GM18909 (cell line): ENCODE data around the gene P2RX7.

ENCODE experiments used
- ATAC-seq: cut with Tn5 transposase; IDR thresholded peaks from one replicate; pipeline ENCODE4 v1.9.1; 2021; ENCODE audit warnings: mild to moderate bottlenecking; ENCODE audit not compliant: unreplicated experiment, poor library complexity

Gene P2RX7

GRCh38 chr12:121132601-121133481 is at the start of gene P2RX7:
Gene P2RX7, plus strand, starts transcription at chr12:121132876. Its CDS starts 95 bp downstream, at chr12:121132971.
- peak; percentile 31 for ATAC-seq

GRCh38 chr12:121084229-121084628 is 48.4 kb upstream of the P2RX7 start:
- no peak for ATAC-seq

GRCh38 chr12:121085069-121085468 is 47.6 kb upstream of the P2RX7 start:
- no peak for ATAC-seq

GRCh38 chr12:121085506-121086353 is 46.9 kb upstream of the P2RX7 start:
- ATAC-seq: no peak

GRCh38 chr12:121086781-121087295 is 45.8 kb upstream of the P2RX7 start:
- ATAC-seq: no peak

GRCh38 chr12:121087467-121088194 is 45.0 kb upstream of the P2RX7 start:
- ATAC-seq: no peak

- ATAC-seq: no peak
Observed at GRCh38 chr12:121088195-121088585, 44.5 kb upstream of the P2RX7 start.

GRCh38 chr12:121089031-121089812 is 43.5 kb upstream of the P2RX7 start:
- ATAC-seq: no peak

- no peak for ATAC-seq
Observed at GRCh38 chr12:121089813-121090430, 42.8 kb upstream of the P2RX7 start.

GRCh38 chr12:121090586-121091514 is 41.8 kb upstream of the P2RX7 start:
- no peak for ATAC-seq

- no peak for ATAC-seq
Observed at GRCh38 chr12:121092034-121092433, 40.6 kb upstream of the P2RX7 start.

- no peak for ATAC-seq
Observed at GRCh38 chr12:121093487-121093891, 39.2 kb upstream of the P2RX7 start.

GRCh38 chr12:121095544-121096198 is 37.0 kb upstream of the P2RX7 start:
- peak; percentile 63 for ATAC-seq

- no peak for ATAC-seq
Observed at GRCh38 chr12:121096199-121096798, 36.4 kb upstream of the P2RX7 start.

- ATAC-seq: no peak
Observed at GRCh38 chr12:121099779-121100178, 32.9 kb upstream of the P2RX7 start.

- no peak for ATAC-seq
Observed at GRCh38 chr12:121102307-121102706, 30.4 kb upstream of the P2RX7 start.

GRCh38 chr12:121107681-121108080 is 25.0 kb upstream of the P2RX7 start:
- no peak for ATAC-seq
